HG03469 (cell line): ENCODE measurements around the gene PPP3CA.

ENCODE experiments used
- ATAC-seq: cut with Tn5 transposase; IDR thresholded peaks from one replicate; pipeline ENCODE4 v1.9.1; 2021; ENCODE audit warnings: mild to moderate bottlenecking, moderate library complexity, moderate number of reproducible peaks; ENCODE audit not compliant: unreplicated experiment

Gene PPP3CA

DNA sequence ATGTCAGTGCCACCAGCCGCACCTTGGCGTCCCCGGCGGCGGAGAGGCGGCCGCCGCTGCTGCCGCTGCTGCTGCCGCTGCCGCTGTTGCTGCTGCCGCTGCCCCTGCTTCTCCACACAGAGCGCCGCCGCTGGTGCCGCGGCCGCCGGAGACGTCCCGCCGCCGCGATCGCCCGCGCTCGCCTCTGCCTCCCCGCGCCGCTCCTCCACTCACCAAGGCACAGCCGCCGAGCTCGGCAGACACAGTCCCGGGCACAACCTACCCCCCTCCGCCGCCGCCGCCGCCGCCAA, at the start of gene PPP3CA:
Gene PPP3CA, minus strand, starts transcription at position 260 of the 290 bp plus-strand sequence.
- no peak for ATAC-seq

GRCh38 chr4:101393256-101393655, 45.9 kb upstream of the PPP3CA start:
- no peak for ATAC-seq

DNA sequence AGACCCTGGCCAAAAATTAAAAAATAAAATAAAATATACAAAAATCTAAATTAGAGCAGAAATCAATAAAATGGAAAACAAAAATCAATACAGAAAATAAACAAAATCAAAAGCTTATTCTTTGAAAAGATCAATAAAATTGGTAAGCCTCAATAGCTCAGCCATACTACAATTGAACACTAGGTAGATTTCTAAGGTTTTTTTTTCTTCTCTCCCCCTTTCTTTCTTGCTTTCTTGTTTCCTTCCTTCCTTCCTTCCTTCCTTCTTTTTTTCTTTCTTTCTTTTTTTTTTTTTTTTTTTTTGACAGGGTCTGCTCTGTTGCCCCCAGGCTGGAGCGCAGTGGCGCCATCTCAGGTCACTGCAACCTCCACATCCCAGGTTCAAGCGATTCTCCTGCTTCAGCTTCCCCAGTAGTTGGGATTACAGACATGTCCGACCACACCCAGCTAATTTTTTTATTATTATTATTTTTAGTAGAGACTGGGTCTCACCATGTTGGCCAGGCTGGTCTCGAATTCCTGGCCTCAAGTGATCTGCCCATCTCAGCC, 23.4 kb upstream of the PPP3CA start:
- no peak for ATAC-seq

DNA sequence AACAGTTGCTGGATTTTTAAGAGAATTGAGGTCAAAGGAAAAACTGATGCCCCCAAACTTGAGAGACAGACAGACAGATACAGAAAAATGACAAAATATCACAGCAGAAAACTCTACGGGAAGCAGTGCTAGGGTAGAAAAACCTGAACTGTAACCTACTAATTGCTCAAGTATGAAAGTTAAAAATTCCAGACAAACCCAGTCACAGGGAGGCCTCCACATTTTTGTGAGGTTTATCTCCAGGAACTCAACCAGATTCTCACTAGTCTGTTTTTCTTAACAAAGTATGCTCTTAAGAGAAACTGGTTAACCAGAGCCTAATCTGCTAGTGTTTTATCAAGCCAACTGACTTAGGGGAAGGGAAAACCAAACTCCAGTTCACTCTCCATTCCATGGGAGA, 19.9 kb upstream of the PPP3CA start:
- ATAC-seq = no peak

- no peak for ATAC-seq
Observed at GRCh38 chr4:101366331-101366730, 19.0 kb upstream of the PPP3CA start.

GRCh38 chr4:101357751-101358150, 10.4 kb upstream of the PPP3CA start:
- ATAC-seq = no peak

DNA sequence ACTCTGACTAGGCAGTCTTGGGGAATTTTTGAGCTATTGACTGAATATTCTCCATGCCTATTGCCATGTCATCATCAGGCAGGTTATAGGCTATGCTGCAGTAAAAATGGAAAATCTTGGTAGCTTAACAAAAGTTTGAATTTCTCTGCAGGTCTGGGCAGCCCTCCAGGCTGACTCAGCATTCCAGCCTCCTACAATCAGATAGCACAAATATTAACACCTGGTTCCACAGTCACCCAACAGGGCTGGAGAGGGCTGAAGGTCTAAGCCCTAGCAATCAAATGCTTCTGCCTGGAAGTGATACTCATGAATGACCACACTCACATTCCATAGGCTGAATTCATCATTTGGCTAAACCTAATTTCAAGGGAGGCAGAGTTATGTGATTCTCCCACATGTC, 9.6 kb upstream of the PPP3CA start:
- ATAC-seq = no peak

DNA sequence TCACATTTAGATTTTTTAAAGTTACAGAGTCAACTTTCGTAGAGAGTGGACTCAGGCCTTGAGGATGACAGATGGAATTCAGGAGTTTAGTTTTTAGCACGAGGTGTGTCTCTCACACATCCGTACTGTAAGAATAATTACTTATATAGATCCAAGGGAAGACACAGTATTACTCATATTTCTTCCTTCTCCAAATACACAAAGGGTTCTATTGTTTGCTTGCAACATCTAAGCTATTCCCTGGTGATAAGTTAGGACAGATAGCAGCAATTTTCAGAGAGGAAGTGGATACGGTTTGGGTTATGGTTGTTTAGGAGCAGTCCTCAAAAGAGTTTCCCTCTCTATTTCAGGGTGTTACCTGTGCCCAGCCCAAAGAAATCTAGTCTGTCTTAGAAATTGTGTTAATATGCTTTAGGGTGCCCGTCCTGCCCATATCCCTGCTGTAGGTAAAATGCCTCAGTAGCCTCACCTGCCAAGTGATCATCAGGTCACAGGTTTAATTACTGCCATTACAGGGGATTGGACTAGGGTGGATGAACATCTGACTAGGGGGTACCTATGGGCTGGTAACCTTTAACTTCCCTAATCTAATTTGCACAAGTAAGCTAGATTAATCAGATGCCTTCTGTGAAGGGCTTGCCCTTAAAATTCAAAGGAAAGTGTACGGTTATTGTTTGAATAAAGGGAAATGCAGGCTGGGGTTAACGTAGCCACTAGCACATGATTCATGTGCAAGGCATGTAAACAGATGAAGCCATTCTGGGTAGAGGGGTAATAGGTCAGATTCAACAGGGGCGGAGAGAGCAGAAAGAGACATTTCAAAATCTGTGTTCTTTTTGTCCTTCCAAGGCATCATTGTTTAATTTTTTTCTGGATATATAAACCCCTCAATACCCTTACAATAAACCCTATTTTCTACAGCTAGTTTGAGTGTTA, 8.7 kb upstream of the PPP3CA start:
- no peak for ATAC-seq

DNA sequence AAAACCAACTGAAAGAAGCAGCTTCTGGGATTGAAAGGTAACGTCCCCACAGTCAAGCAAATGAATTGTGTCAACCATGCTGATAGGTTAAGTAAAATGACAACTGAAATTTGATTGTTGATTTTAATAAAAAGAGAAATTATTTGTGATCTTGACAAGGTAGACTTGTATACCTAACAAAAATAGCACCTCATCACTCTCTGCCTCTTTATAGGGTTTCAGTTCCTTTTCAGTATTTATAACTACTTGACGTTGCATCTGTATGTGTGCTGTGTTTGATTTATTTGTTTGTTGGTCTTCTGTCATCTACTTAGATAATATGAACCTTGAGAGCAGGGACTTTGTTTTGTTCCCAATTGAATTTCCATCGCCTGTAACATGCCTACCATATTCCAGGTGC, 7.9 kb upstream of the PPP3CA start:
- peak; percentile 96 for ATAC-seq

DNA sequence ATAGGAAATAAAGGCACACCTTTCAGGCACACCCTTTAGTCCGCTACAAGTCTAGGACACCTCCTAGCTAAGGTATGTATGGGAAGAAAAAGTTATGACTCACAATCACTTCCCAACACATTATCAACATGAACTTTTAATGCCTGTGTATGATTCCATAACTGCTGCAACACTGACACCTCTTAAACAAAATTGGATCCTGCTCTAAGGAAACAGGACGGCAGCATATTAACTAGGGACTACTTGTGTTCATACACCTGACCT, 2.4 kb upstream of the PPP3CA start:
- ATAC-seq = no peak

- no peak for ATAC-seq
Observed at GRCh38 chr4:101348995-101349800, 1.9 kb upstream of the PPP3CA start.

DNA sequence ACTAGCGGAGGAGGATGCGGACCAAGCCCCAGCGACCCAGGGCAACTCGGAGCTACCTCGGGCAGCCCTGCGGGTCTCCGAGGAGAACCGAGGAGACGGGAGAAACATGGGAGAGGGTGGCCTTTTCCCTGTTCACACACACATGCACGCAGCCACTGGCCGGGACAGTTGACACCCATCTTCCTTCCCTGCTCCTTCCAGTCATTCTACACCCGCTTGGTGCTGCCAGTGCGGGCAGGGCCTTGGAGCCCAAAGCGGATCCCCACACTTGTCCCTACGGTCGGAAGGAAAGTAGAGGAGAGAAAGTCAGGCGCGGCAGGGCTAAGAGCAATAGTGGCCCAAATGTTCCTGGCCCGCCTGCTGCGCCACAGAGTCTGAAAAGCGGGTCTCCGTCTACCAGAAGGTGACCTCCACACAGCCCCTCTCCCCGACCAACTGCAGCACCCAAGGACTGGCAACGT, 1.1 kb upstream of the PPP3CA start:
- ATAC-seq = no peak

DNA sequence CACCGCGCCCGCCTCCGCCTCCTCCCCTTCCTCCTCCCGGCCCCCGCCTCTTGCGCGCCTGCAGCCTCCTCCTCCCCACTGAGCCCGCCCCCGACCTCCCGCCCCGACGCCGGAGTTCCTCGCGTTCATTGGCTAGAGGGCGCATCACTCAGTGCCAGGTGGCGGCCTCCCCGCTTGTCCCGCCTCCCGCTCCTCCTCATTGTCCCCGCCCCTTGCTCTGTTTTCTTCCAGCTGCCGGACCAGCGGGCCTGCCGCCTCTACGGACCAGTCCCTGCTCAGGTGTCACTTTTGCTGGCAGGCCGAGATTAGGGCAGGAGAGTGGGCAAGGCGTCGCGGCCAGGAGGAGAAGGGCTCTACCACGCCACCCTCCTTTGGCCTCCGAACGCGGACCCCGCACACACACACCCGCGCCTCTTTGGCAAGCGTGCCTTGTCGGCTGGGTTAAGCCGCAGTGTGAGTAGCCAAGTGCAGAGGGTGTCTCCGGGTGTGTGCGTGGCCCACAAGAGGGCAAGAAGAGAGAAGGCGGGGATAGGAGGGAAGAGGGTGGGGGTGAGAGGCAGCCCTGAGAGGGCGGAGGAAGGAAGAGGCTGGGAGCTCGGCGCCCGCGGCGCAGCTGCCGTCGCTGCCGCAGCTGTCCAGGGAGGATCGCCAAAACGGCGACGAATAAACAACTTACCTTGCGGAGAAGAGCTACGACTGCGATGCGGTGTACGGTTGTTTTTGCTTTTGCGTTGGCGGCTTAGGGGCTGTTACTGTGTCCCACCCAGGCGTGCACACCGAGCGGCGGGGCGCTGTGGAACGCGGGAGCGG, 436 bp upstream of the PPP3CA start:
- peak; percentile 73 for ATAC-seq

DNA sequence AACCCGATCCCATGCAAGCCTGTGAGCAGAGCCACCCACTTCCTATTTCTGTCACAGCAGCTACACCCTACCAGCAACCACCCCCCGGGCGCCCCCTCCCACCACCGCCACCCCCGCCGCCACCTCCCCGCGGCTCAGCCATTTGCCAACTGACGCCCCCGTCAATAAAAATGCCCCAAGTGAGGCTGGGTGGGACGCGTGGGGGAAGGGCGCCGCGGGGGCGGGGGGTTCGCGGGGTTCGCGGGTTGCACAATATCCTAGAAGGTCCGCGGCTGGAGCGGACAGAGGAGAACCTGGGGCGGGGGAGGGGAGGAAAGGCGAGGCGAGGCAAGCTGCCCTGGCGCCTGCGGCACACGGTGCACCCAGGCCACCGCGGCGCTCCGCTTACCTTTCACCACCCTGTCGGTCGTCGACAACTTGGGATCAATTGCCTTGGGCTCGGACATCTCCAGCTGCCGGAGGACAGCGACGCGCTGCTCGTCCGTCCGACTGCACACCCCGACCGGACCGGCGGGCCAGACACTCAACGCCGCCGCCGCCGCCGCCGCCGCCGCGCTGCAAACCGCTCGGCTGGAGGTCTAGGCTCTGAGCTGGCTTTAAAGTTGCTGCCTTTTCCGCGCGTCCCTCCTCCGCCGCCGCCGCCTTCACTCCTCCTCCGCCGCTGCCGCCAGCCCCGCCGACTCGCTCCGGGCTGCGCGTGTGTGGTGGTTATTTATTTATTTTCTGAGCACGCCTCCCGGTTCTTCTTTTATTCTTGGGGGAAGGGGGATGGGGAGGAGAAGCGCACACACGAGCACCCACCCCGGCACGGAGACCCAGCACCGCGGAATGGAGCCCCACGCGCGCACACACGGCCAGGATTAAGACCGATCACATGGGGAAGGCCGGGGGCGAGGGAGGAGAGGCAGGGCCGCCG, 717 bp downstream of the PPP3CA start:
- ATAC-seq = no peak

GRCh38 chr4:101345596-101346350, 1.6 kb downstream of the PPP3CA start:
- no peak for ATAC-seq

GRCh38 chr4:101345271-101345595, 2.1 kb downstream of the PPP3CA start:
- no peak for ATAC-seq

DNA sequence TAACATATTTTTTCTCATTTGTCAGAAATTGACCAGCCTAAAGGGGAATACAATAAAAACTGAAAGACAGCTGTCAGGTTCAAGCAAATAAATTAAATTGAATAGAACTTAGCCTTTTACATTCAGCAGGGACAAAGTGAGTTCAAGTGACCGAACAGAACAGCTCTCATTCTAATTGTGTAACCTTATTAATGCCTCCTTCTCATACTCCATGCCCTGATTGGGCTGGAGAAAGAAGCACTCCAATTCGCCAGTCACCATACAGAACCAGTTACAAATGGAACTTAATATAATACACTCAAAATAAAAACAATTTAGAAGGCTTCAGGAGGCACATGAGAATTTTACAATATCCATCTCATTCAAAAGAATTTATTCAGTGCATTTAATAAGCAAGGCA, 8.0 kb downstream of the PPP3CA start:
- ATAC-seq = no peak

- ATAC-seq = no peak
Observed at GRCh38 chr4:101337688-101338087, 9.6 kb downstream of the PPP3CA start.

DNA sequence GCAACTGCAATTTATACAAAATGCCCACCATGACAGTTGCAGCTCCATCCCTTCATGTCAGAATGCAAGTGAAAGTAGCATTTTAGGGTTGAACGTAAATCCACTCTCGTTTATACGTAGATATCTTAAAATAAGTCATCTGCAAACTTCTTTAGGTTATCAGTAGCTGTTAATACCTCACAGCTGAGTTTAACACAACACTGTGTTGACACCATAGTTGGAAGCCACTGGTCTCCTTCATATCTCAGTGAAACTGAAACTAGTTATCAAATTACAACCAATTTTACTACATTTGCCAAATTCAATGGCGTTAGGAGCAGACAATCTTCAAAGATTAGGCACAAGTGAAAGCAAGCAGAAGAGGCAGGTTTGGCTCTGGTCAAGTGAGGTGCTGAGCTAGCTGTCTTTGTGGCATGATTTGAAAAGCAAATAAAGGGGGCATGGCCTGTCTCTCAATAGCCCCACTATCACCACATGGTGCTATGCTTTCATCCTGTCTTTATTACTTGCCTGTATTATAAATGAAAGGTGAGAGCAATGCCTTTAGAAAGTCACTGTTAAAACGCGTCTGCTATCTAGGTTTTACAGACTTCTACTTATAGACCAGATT, 12.3 kb downstream of the PPP3CA start:
- peak; percentile 46 for ATAC-seq
